ENCODE measurements around the gene BCOR. TPM values are rescaled to one million over a fixed set of nuclear protein-coding genes. Genes with fewer than 3 reads are reported as not detected.

BCOR gene
- total RNA-seq, 2 experiments from 2014 or later: 46.4 to 47.0 TPM

DNA sequence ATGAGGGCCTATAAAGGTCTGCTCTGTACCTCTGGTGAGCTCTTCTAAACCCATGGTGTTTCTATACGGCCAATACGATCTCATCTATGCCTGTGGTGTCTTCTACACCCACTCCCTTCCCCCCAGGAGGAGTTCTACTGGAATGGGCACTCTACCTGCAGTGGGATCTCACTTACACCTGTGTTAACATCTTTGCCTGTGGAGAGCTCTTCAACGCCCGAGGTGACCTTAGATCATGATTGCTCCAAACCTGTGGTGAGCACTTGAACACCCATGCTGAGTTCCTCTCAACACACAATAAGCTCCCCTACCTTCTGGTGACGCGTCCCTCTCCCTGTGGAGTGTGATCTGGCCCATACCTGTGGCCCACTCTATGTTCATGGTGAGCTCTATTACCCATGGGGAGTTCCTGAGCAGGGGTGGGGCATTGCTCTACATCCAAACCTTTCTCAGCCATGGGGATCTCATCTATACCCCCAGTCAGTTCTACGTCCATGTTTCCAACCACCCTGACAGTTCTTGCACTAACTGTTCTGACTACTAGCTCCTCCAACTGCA lies 48.6 kb downstream of the BCOR start:
- ChIA-PET POLR2A (no interaction called here), CTCF (no interaction called here)

DNA sequence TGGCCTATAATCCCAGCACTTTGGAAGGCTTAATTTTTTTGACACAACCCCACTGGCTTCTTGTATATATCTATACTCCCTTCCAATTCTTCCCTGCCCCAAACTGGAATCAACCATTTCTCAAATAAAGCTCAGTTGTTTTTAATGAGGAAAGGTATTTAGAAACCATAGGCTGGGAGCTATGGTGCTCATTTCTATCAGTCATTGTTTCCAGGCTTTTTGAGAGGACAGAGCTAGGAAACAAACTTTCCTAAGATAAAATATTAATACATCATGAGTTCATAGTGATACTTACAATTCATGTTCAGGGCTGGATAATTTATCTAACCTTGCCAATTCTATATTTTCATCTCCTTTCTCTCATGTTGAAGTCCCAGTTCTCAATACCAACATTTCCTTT lies 50.3 kb downstream of the BCOR start:
- ChIA-PET CTCF (no interaction called here), POLR2A (no interaction called here)

DNA sequence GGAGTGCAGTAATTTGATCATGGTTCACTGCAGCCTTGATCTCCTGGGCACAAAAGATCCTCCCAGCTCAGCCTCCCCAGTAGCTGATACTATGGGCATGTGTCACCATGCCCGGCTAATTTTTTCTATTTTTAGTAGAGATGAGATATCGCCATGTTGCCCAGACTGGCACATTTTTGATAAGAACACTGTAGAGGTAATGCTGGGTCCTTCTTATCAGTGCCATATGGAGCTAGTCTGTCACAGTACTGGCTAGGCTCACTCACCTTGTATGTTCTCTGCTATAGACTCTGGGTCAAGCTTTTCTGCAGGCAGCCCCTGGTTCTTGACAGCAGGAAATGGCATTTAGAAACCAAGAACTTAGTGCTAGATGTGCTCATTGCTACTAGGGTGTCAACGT lies 53.9 kb downstream of the BCOR start:
- POLR2A ChIA-PET: no interaction called here

DNA sequence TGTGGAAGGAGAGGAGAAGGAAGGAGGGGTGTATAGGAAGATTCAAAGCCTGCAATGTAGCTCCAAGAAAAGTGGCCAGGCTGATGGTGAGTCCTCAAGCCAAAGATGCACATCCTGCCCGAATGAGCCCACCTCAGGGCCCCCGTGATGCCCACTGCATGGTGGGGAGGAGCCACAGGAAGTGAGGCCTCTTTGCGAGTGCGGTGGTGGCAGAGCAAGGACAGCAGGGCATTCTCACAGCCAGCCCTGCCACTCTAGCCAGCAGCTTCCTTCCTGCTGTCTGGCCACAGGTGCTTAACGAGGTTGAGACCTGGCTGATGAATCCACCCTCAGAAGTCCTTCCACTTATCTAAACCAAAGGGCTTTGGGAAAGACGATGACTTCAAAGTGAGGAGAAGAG lies 55.8 kb downstream of the BCOR start:
- ChIA-PET CTCF (interaction anchor here (0.5 to 0.7 kb wide), 2 partner anchors 115 to 659 kb away, joined by 3 to 4 read pairs; no protein-coding TSS in a partner anchor), POLR2A (interaction anchor here (0.6 kb wide), 1 partner anchor 34 kb away, joined by 3 read pairs; no protein-coding TSS in a partner anchor)

More for the DNA sequence above, 53.9 kb downstream of the BCOR start:
- CTCF ChIA-PET: no interaction called here

DNA sequence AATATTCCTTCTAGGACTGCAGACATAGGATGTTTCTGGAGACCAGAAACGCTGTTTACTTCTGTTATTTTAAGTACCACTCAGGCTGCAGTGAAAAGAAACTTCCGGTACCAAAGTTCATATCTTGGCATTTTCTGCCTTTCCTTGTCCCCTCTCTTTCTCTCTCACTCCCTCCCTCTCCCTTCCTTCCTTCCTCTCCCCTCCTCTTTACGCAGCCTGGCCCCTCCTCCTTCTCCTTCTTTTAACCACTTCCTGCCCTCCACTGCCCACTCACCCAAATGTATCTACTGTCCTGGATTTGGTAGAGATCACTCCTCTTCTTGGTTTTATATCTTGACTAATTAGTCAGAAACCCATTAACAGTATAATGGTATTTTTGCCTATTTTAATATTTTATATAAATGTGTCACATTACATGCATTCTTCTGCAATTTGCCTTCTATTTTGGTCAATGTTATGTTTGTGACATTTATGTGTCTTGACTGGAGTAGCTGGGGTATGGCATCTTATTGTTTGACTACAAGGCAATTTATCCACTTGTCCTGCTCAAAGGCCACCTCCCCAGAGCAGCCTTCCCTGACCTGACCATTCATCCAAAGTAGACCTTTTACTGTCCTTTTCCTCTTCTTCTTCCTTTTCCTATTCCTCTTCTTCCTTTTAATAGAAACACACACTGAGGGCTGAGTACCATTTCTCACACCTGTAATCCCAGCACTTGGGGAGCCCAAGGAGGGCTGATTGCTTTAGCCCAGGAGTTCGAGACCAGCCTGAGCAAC lies 56.9 kb downstream of the BCOR start:
- POLR2A ChIA-PET: no interaction called here
- CTCF ChIA-PET: interaction anchor here (0.7 kb wide), 1 partner anchor 637 kb away, joined by 5 read pairs; no protein-coding TSS in a partner anchor

DNA sequence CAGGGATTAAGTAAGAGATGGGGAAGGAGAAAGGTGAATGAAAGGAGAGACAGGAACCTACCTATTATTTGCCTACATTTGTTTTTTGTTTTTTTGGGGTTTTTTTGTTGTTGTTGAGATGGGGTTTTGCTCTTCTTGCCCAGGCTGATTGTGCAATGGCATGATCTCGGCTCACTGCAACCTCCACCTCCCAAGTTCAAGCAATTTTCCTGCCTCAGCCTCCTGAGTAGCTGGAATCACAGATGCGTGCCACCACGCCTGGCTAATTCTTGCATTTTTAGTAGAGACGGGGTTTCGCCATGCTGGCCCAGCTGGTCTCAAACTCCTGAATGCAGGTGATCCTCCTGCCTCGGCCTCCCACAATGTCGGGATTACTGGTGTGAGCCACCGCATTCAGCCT lies 57.9 kb downstream of the BCOR start:
- POLR2A ChIA-PET: no interaction called here
- CTCF ChIA-PET: no interaction called here

DNA sequence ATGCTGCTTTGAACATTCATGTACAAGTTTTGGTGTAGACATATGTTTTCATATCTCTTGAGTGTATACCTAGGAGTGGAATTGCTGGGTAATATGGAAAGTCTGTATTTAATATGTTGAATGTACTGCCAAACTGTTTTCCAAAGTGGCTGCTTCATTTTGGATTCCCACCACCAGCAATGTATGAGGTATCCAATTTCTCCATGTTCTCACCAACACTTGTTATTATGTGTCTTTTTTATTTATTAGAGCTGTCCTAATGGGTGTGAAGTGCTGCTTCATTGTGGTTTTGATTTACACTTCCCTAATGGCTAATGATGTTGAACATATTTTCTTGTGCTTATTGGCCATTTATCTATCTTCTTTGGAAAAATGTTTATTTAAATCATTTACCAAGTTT lies 60.4 kb downstream of the BCOR start:
- POLR2A ChIA-PET: no interaction called here
- CTCF ChIA-PET: no interaction called here

DNA sequence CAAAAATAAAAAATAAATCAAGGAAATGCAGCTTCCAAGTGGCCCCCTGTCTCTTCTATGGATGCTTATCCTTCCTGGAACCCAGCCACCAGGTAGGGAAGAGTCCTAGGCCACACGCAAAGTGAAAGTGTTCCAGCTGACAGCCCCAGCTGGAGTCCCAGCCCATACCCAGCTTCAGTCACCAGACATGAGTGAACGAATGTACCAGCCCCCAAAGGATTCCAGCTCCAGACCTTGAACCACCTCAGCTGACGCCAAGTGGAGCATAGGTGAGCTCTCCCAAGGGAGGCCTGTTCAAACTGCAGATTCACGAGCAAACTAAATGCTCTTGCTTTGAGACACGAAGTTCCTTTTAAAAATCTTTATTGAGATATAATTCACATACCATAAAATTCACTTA lies 62.0 kb downstream of the BCOR start:
- POLR2A ChIA-PET: no interaction called here
- CTCF ChIA-PET: no interaction called here

DNA sequence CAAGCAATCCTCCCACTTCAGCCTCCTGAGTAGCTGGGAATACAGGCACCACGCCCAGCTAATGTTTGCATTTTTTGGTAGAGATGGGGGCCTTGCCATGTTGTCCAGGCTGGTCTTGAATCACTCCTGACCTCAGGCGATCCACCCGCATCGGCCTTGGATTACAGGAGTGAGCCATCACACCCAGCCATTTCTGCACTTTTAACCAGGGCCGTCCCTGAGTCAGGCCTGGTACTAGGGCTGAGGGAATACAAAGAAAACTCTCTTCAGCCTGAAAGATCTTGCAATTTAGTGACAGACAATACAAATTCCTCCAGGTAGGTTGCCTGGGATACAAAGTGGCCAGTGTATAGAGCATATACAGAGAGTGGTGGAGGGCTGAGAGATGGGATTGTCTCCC lies 65.8 kb downstream of the BCOR start:
- CTCF ChIA-PET: no interaction called here
- POLR2A ChIA-PET: no interaction called here

DNA sequence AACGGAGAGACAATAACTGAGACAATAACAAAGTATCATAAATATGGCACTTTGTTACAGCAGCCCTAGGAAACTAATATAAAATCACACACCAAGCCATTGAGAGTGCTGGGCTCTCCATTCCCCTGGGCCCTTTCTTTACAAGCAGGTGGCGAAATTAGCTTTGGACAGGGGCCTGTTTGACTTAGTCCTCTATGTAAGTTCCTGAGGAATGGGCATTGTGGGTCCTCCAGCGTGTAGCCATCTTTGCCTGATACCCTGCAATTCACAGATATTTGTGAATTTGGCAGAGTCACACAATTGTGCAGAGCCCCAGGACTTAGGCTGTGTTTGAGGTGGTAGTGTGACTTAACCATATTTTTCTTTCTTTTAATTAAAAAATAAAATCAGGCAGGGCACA lies 67.6 kb downstream of the BCOR start:
- POLR2A ChIA-PET: no interaction called here
- CTCF ChIA-PET: no interaction called here

DNA sequence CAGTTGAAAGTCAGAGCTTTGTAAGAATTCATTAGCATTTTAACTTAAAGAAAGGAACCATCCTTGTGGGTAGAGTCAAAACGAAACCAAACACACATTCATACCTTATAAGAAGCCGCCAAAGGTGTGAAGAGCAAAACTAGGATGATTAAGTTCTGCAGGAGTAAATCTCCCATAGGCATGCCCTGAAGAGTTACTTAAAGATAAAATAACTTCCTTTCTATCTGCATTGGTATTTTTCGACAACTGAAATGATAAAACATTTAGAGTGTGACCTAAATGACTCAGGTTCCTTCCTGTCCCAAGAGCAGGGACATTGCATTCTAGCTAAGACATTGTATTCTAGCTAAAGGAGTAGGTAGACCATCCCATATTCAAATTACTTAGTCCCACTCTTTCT lies 75.3 kb downstream of the BCOR start:
- CTCF ChIA-PET: interaction anchor here (1.3 kb wide), 1 partner anchor 168 kb away, joined by 3 read pairs; no protein-coding TSS in a partner anchor
- POLR2A ChIA-PET: no interaction called here

DNA sequence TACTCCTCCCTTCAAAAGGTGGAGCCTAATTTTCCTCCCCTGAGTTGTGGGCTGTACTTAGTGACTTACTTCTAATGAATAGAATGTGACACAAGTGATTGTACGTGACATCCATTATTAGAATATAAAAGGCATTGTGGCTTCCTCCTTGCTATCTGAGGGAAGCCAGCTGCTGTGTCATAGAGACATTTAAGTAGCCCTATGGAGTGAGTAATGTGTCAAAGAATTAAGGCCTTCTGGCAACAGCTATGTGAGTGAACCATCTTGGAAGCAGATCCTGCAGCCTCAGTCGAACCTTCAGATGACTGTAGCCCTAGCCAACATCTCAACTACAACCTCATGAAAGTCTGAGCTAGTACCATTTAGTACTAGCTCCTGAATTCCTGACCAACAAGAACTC lies 76.1 kb downstream of the BCOR start:
- CTCF ChIA-PET: interaction anchor here (0.6 to 1.3 kb wide), 2 partner anchors 21 to 167 kb away, joined by 3 read pairs; no protein-coding TSS in a partner anchor
- POLR2A ChIA-PET: interaction anchor here (0.9 kb wide), 1 partner anchor 149 kb away, joined by 4 read pairs; no protein-coding TSS in a partner anchor

DNA sequence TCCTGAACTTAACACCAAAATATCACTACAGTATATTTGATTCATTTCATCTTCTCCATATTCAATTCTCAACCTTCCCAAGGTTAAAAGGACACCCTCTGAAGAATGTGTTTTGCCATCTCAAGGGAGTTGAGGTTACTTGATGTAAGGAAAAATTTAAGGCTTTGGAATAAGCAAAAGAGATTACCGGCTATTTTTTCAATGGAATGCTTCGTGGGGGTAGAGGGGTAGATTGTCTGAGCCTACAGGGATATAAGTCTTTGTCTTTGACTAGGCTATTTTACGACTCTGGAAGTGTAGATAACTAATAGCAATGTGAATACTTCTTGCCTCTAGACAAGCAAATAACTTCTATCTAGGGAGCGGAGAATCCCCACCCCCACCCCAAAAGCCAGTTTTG lies 78.2 kb downstream of the BCOR start:
- POLR2A ChIA-PET: no interaction called here
- CTCF ChIA-PET: no interaction called here

DNA sequence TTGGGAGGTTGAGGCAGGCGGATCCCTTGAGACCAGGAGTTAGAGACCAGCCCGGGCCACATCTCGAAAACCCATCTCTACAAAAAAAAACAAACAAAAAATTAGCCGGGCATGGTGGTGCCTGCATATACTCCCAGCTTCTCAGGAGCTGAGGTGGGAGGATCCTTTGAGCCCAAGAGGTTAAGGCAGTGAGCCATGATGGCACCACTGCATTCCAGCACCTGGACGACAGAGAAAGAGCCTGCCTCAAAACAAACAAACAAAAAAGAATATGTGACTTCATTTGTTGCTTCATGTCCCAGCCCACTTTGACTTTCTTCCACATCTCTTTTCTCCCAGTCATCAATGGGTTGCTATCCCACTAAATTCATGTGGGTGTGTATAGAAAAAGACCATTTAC lies 79.7 kb downstream of the BCOR start:
- CTCF ChIA-PET: no interaction called here
- POLR2A ChIA-PET: no interaction called here

DNA sequence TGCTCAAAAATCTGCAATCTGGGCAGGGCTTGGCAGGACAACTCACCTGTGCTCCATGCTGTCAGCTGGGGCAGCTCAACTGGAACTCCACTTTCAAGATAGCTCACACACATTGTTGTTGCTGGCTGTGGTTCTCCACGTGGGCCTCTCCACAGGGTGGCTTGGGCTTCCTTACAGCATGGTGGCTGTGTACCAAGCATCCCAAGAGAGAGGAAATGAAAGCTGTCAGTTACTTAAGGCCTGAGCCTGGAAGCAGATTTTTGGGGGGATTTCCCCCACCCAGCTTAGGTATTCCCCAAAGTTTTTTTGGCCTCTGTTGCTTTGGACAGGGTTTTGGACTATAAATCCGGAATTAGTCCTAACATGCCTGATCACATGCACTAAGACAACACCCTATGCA lies 81.0 kb downstream of the BCOR start:
- POLR2A ChIA-PET: no interaction called here
- CTCF ChIA-PET: no interaction called here

DNA sequence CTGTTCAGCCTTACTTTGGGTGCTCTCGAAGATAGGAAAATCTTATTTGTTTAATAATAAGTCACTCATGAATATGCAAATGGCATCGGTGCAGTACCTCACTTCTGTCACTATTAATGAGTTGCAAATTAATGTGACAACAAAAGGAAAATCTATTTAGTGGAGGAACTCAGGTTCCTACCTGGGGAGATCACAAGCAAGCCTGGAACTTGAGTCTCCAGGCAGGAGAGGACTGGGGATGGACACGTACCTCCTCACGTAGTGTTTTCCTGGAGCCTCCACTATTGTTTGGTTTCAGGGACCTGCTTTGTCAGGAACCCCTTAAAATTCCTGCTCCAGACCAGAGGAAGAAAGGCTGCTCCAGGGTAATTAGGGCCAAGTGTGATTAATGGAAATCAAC lies 82.1 kb downstream of the BCOR start:
- POLR2A ChIA-PET: no interaction called here
- CTCF ChIA-PET: no interaction called here

DNA sequence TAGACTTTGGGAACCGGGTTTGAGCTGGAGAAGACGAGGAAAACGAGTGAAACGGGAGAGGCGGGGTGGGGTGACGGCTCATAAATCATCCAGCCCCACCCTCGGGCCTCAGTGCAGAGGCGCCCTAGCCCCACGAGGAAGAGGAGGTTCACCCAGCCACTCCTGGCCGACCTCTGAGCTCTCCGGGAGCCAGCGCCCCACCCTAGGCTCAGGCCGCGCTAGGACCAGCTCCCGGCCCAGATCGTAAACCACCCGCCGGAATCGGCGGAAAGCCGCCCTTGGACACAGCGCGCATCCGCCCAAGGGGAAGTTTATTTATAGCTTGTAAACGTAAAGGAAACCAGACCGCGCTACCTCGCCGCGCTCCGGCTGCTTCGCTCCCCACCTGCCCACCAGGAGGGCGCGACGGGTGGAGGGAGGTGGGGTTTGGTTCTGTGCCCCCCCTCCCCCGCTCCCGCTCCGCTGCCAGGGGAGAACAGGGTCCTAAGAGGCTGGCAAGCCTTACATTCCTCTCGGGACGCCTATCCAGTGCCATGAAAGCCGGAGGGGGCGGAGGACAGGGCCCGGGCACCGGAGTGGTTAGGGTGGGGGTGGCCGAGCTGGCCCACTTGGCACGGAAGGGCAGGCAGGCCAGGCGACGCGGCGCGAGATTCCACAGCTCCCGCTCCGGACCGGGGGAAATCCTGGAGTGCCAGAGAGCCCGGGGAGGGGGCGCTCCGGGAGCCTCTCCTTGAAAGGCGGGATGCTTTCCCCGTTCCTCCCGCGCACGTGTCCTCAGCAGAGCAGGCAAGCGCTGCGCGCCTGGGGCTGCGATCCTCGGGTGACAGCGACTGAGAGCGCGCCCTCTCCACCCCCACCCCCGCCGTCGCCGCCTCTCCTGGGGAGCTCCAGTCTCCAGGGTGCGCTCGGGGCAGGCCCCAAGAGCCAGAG lies 84.2 kb downstream of the BCOR start:
- POLR2A ChIA-PET: interaction anchor here (0.6 to 1.6 kb wide), 7 partner anchors 83 to 177 kb away, joined by 3 to 12 read pairs (median 4); no protein-coding TSS in a partner anchor
- CTCF ChIA-PET: interaction anchor here (0.6 to 1.1 kb wide), 3 partner anchors 84 to 232 kb away, joined by 3 to 4 read pairs (median 3); partner anchors contain the start of gene BCOR

DNA sequence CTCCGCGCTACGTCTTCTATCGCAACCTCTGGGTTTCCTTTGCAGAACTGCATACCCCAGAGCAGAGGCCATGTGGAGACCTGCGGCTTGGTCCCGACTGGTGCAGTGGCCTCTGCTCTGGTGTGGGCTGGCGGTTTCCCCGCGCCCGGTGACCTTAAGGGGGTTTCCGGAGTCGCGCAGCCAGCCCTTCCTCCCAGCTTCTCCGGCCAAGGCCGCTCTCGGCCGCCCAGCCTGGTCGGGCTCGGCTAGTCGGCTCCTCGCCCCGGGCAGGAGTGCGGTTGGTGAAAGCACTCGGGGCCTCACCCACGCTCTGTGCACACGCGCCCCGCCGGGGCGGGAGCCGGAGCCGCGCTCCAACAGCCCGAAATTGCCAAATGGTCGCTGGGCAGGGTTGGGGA lies 84.9 kb downstream of the BCOR start:
- CTCF ChIA-PET: interaction anchor here (1.1 kb wide), 1 partner anchor 137 kb away, joined by 3 read pairs; no protein-coding TSS in a partner anchor

DNA sequence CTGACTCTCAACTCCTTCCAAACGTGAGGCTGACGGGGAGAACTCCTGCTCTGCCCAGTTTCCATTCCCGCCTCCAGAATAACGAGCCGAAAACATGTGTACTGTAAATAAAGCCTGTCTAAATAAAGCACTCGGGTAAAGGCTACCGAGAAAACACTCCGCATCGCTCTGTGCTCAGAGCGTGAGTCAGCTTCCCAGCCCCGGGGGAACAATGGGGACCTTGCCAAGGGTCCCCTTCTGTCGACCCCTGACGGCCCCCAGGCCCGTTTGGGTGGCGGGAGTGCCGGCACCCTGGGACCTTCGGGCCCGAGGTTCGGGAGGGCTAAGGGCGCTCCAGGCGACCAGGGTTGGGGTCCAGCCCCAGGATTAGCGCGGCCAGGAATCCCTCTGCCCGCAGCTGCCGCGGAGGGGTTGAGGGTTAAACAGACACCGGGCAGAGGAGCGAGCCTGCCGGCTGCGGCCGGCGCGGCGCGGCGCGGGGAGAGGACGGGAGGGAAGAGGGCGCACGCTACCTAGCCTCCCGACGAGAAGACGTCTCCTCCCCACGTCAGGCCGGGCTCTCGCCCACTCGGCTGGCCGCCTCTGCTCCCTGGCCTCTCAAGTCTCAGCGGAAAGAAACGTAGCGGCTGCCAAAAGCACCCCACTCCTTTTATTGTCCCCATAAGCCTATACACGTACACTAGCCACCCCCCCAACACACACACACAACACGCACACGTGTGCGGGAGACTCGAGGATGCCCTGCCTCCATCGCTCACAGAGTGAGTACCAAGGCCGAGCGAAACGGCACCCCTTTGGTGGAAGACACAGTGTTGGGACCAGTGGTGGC lies 85.5 kb downstream of the BCOR start:
- CTCF ChIA-PET: no interaction called here
- POLR2A ChIA-PET: interaction anchor here (1.6 kb wide), 1 partner anchor 165 kb away, joined by 11 read pairs; no protein-coding TSS in a partner anchor

More for the DNA sequence above, 84.9 kb downstream of the BCOR start:
- POLR2A ChIA-PET: interaction anchor here (1.6 kb wide), 2 partner anchors 158 to 164 kb away, joined by 11 to 12 read pairs; no protein-coding TSS in a partner anchor

Data from activated CD8-positive, alpha-beta memory T cell treated with anti-CD3 and anti-CD28 coated beads for 36 hours (primary cell).